Lower leg skin (tissue), 3 donors: ENCODE measurements around the gene TREML1.

ENCODE experiments used
- CTCF ChIP-seq, 3 donors: fragments of 450-650 bp; IDR thresholded peaks; one replicate each; pipeline ENCODE4 v1.5.1; 2016; ENCODE audit warnings: antibody characterized with exemption in 3 of 3, mild to moderate bottlenecking in 3 of 3, moderate library complexity in 2 of 3
- POLR2A ChIP-seq, 2 donors: fragments of 450-650 bp; IDR thresholded peaks; one replicate each; pipeline ENCODE4 v1.6.1; 2016 to 2017; ENCODE audit warnings: antibody characterized with exemption in 2 of 2, mild to moderate bottlenecking in 1 of 2, moderate library complexity in 1 of 2

GRCh38 chr6:41153992-41154625 is at the start of gene TREML1:
- TF ChIP-seq POLR2A (IDR thresholded peaks at IDR 0.05): no peak
- TF ChIP-seq CTCF (IDR thresholded peaks at IDR 0.05): no peak
